Keratinocyte (primary cell): ENCODE measurements around the gene RIPPLY2.

Experiments used
- CTCF ChIP-seq, 3 experiments: IDR thresholded peaks in 1 of 3; conservative IDR thresholded peaks in 1 of 3; optimal IDR thresholded peaks in 1 of 3; 2 replicates in 2 of 3; 3 replicates in 1 of 3; pipeline versions ENCODE3 to v1.5.1; 2011; ENCODE audit warnings: low read length in 3 of 3, mild to moderate bottlenecking in 3 of 3, moderate library complexity in 2 of 3, control low read depth in 1 of 3, inconsistent platforms in 1 of 3; ENCODE audit not compliant: insufficient read depth in 2 of 3; ENCODE audit errors: extremely low read depth in 1 of 3
- EZH2 ChIP-seq: IDR thresholded peaks from one replicate; pipeline ENCODE4 v1.6.1; 2012; ENCODE audit warnings: inconsistent platforms, mild to moderate bottlenecking, low read length, moderate library complexity

GRCh38 chr6:83804886-83805285 lies 48.3 kb upstream of the RIPPLY2 start:
- TF ChIP-seq CTCF (optimal IDR thresholded peaks at IDR 0.05 in 1 of 3, IDR thresholded peaks at IDR 0.05 in 1 of 3, conservative IDR thresholded peaks at IDR 0.05 in 1 of 3; ENCODE audit: extremely low read depth in 1 of 3, insufficient read depth in 2 of 3, low read length in 3 of 3) (no peak), EZH2 (no peak)
